ENCODE results near the gene GMCL2. TPM values are rescaled to one million over a fixed set of nuclear protein-coding genes. Genes with fewer than 3 reads are reported as not detected.

Gene GMCL2
- polyA plus RNA-seq, 1 of the 3 experiments (the other 2 are of a cell fraction): not detected

GRCh38 chr5:178142642-178143041 lies 44.5 kb downstream of the GMCL2 start:
- no peak overlapping the region for H3K4me3 ChIP-seq (ENCODE audit: low read depth in 2 of 2, low read length in 1 of 2)

More at GRCh38 chr5:178142642-178143041, 44.5 kb downstream of the GMCL2 start:
- TF ChIP-seq FOSL2 (IDR thresholded peaks at IDR 0.05; ENCODE audit: borderline replicate concordance, low read depth) (no peak), FOXM1 (IDR thresholded peaks at IDR 0.05; ENCODE audit: low read depth) (no peak), NFIC (IDR thresholded peaks at IDR 0.05; ENCODE audit: borderline replicate concordance) (no peak), ELF1 (IDR thresholded peaks at IDR 0.05) (no peak), EZH2phosphoT487 (IDR thresholded peaks at IDR 0.05; ENCODE audit: borderline replicate concordance, low read depth) (no peak), MAX (IDR thresholded peaks at IDR 0.05; ENCODE audit: low read depth) (no peak), NRF1 (IDR thresholded peaks at IDR 0.05; ENCODE audit: low read depth, low read length) (no peak), JUND (IDR thresholded peaks at IDR 0.05) (no peak), RAD21 (IDR thresholded peaks at IDR 0.05; ENCODE audit: low read length) (no peak), EP300 (IDR thresholded peaks at IDR 0.05; ENCODE audit: borderline replicate concordance in 1 of 2, low read depth in 1 of 2, low read length in 1 of 2) (no peak), FOXJ3 (CRISPR knock-in tag; IDR thresholded peaks at IDR 0.05) (no peak), RXRA (IDR thresholded peaks at IDR 0.05; ENCODE audit: borderline replicate concordance, low read depth) (no peak), RFX5 (IDR thresholded peaks at IDR 0.05; ENCODE audit: low read length) (no peak), IRF3 (IDR thresholded peaks at IDR 0.05; ENCODE audit: low read depth, low read length) (no peak), ZBTB33 (IDR thresholded peaks at IDR 0.05; ENCODE audit: borderline replicate concordance, low read depth) (no peak), TAF1 (IDR thresholded peaks at IDR 0.05; ENCODE audit: borderline replicate concordance, low read depth, low read length) (no peak), MEF2A (IDR thresholded peaks at IDR 0.05; ENCODE audit: borderline replicate concordance, low read depth) (no peak), GABPA (IDR thresholded peaks at IDR 0.05; ENCODE audit: low read depth) (no peak)
- POLR2A ChIA-PET: interaction anchor here (2.9 kb wide), 1 partner anchor 66 kb away, joined by 7 read pairs; no protein-coding TSS in a partner anchor
- DNase-seq: no peak
- CTCF ChIA-PET: interaction anchor here (1.2 to 18.9 kb wide), 4 partner anchors 20 to 67 kb away, joined by 3 to 319 read pairs (median 11); no protein-coding TSS in a partner anchor
- Histone ChIP-seq H4K20me1 (ENCODE audit: insufficient read depth) (peaks cover 7% of the 10 kb centered on the region), H3K9me3 (no peaks in the 10 kb centered on the region), H3K79me2 (ENCODE audit: insufficient read depth) (peaks cover 10% of the 10 kb centered on the region), H3F3A (replicated peaks; ENCODE audit: insufficient read depth) (peaks cover 3% of the 10 kb centered on the region), H3K36me3 (replicated peaks in 1 of 2; ENCODE audit: control insufficient read depth in 1 of 2, insufficient read depth in 2 of 2, low read length in 1 of 2) (peaks cover 34 to 54% of the 10 kb centered on the region in 2 experiments), H3K27ac (ENCODE audit: low read depth in 2 of 2, low read length in 1 of 2) (no peak overlapping the region), H2AFZ (ENCODE audit: low read depth) (no peak overlapping the region), H3K9ac (no peak overlapping the region), H3K27me3 (ENCODE audit: insufficient read depth) (no peaks in the 10 kb centered on the region), H3K4me1 (ENCODE audit: control insufficient read depth in 1 of 2, insufficient read depth in 2 of 2, low read depth in 1 of 2, low read length in 1 of 2) (no peaks in the 10 kb centered on the region), H3K9me2 (no peaks in the 10 kb centered on the region), H3K4me2 (no peak overlapping the region)
- WGBS (ENCODE audit: low lambda C conversion rate): 91% methylated on average over 19 of the region's 20 CpGs
